Suppressor macrophage treated with lipopolysaccharide for 4 hours (primary cell): ENCODE measurements around the gene CDH23.
"Not testable (repeated sequence)": the region's sequence is repeated elsewhere in the genome, so short reads cannot be mapped to it uniquely, and the experiment has no call there.

Experiments
- DNase-seq: peaks from one replicate; pipeline ENCODE4 v3.0.0-alpha.2; 2020

Gene CDH23

DNA sequence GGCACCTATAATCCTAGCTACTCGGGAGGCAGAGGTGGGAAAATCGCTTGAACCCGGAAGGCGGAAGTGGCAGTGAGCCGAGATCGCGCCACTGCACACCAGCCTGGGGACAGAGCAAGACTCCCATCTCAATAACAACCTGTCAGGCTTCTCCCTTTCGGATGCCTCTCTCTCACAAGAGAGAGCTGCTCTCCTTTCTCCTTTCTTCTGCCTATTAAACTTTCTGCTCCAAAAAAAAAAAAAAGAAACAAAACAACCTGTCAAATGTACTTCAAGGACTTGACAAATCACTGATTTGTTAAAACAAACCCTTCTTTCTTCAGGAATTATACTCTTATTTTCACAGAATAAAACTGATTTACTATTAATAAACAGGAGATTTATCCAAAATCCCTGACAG is 450.7 kb downstream of the CDH23 start:
- no peak for DNase-seq

DNA sequence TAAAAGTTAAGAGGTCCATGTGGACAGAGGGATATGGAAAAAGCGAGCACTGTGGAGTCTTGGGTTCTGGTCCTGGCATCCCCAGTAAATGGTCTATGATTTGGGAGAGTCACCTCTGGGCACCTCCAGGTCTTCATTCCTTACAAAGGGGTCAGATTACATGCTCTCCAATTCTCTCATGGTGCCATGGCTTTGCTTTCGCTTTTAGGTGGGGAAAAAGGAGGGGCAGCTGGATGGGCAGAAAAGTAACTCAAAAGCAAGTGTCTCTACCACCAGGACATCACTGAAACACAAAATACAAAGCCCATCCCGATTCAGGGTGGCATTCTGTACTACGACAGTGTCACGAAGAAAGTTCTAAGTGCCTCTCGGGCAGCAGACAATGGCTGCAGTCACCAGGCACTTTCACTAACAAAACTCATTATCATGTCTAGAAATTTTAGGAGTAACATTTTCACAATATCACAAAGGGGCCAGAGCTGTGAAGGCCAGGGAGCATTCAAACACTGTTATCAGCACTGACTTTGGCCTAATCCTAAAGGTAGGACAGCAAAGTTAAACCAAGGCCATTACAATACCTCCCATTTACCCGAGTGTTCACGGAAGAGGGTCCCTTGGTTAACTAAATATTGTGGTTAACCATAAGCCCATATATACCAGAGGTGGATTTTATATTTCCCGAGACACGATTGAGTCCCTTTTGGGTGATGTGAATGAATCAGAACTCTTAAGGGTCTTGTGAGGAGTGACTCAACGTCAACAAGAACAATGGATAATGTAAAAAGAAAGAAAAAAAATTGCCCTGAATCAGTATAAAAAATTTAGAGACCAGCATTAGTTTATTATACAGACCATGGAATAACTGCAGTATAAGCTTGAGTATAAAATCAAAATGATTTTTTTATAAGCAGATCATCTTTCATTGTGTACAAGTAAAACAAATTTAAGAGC is 451.9 kb downstream of the CDH23 start:
- DNase-seq, result peak; percentile 63

DNA sequence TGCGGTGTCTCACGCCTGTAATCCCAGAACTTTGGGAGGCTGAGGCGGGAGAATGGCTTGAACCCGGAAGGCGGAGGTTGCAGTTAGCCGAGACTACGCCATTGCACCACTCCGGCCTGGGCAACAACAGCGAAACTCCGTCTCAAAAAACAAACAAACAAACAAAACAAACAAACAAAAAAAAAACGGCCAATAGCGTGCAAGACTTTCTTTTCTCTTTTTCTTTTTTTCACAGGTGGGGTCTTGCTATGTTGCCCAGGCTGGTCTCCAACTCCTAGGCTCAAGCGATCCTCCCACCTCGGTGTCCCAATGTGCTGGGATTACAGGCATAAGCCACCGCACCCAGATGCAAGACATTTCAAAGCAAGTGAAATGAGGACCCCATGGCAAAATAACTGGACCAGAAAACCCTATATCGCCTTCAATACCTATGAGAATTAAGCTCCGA is 452.8 kb downstream of the CDH23 start:
- no peak for DNase-seq

DNA sequence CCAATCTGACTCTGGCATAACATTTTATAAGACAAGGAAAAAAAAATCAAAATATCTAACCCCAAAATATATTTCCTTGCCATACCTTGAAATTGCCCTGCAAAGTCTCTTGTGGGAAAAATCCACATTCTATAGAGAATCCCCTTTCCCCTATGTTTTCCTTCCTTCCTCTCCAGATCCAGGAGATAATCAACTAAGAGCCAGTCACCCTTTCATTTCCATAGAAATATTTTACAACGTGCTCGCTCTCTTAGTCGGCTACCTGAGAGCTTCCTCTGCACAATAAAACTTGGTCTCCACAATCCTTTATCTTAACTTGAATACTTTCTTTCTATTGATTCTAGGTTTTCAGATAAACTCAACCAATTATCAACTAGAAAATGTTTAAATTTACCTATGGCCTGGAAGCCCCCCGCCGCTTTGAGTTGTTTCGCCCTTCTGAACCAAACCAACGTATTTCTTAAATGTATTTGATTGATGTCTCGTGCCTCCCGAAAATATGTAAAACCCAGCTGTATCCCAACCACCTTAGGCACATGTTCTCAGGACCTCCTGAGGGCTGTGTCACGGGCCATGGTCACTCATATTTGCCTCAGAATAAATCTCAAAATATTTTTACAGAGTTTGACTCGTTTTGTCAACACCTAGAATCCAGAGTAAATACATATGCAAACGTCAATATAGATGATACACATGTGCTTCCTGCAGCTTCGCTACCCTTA is 453.5 kb downstream of the CDH23 start:
- no peak for DNase-seq

DNA sequence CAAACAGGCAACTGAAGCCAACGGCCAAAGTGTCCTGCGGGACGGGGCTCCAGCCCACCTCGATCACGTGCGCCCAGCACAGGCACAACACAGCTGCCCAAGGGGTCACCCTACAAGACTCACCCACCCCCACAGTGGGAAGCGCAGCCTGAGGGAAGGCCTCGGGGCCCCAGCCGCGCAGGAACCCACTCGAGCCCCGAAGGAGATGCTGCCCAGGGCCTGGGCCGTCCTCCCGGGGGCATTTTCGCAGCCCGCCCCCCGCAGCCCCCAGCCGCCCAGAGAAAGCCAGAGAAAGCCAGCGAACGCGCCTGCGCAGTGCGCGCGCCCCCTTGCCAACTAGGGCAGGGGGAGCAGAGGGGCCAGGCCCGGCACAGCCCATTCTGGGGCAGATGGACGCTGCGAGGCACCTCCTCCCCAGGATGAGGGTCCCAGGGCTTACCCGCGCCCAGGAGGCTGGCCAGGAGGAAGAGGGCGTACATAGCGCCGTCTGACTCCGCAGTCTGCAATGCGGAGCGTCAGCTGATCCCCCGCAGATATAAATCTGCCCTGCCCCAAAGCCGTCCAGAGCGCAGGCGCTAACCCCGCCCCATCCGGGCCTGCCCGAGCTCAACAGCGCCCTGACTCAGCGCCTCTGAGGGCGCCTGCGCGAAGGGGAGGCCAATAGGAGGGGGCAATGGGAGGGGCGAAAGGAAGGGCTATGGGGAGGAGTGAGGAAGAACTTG is 454.2 kb downstream of the CDH23 start, which contains the start of gene PSAP:
TSS of gene PSAP (minus strand) at position 509 of the 722 bp plus-strand sequence. CDS start at position 479, 30 bp downstream.
- peak; percentile 100 for DNase-seq

DNA sequence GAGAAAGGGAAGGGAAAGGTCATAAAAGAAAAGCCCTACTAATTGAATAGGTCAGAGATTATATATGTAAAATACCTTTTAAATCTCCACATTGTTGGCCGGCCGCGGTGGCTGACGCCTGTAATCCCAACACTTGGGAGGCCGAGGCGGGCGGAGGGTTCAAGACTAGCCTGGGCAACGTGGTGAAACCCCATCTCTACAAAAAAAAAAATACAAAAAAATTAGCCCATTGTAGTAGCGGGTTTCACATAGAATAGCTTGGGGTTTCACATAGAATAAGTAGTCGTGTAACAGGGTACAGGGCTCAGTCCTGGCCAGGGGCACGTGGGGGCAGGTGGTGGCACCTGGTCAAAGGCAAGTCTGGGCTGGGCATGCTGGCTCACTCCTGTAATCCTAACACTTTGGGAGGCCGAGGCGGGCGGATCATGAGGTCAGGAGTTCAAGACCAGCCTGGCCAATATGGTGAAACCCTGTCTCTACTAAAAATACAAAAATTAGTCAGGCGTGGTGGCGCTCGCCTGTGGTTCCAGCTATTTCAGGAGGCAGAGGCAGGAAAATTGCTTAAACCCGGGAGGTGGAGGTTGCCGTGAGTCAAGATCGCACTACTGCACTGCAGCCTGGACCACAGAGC is 454.9 kb downstream of the CDH23 start:
- DNase-seq, result not testable (repeated sequence)

DNA sequence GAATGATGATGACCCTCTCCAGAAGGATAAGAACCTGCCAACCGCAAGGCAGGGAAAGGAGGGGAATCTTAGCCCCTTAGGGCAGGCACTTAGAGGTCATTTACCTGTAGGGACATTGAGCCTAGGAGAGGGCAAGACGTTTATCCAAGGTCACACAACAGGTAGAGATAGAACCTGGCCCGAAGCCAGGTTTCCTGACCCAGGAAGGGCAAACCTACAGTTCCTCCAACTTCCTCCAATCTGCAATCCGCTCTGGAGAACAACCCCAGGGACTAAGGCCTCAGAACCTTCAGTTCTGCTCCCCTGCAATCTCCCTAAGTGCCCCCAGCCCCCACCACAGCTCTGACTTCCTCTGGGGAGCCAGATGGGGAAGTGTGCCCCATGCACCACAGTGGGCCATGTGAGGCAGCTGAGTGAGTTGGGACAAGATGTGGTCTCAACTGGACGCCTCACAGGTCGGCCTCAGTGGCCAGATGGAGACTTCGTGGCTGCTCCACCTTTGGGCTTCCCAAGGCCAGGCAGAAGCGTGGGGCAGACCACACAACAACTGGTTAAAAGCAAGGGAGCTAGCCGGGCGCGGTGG is 455.7 kb downstream of the CDH23 start:
- DNase-seq, result peak; percentile 70

DNA sequence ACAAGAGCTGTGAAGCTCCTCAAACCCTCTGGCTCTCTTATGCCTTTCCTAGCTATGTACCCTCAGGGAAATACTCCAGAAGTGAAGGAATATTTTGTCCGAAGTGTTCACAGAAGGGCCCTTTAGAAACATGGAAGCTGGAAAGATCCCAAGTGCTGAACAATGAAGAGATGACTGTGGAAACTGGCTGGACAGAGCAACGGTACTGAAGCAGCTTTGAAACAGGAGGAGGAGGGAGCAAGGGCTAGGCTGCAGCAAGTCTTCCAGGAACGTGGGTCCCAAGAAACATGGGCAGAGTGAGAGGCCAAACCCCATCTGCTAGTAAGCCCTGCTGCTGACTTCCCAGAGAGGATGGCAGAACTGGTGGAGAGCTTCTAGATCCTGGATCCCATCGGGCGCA is 457.3 kb downstream of the CDH23 start:
- DNase-seq, result no peak

DNA sequence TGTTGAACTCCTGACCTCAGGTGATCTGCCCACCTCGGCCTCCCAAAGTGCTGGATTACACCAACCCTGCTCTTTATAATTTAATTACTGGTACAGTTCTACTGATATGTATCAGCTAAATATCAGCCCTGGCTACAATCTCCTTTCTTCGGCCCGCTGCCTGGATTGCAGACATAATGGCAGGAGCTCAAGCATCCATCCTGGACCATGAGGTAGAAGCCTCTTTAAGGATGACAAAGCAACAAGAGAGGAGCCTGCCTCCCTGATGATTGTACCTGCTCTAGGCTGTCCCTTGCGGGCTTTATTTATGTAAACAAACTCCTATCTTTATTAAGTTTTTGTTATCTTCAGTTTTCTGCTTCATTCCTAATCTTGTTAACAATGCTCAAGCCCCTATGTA is 459.9 kb downstream of the CDH23 start:
- DNase-seq, result no peak

DNA sequence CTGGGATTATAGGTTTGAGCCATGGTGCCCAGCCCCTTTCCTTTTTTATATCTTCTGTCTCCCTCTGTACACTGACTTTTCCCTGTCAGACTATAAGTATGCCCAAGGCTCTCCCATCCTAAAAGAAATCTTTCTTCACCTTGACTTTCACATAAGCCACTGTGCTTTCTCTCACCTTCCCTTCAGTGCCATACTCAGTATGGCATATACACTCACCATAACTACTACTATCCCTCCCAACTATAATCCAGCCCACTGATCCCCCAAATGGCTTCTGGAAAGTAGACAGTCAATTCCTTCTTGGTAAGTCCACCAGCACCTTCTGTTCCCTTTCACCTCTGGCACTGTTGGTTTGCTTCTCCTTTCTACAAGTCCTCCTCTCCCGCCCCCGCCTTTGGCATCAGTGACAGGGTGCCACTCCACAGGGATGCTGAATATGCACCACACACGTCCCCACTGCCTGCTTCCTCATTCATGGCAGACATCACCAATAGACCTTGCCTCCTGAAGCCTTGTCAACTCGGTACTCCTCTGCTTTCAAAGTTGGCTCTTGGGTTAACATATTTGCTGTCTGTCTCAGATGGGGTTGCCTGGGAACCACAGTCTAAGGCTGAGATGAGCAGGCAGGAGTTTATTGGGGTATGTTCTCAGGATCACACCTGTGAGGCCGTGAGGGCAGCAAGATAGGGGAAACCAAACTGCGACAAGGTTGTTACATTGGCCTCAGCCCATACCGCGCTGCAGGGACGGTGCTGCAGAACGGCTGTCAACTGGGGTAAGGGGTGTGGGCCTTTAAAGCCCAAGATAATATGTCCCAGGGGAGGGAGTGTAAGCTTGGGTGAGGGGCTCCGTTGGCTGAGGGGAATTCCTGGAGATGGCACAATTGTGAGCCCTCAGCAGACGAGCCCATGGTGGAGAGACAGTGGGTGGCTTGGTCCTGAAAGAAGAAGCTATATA is 461.5 kb downstream of the CDH23 start:
- DNase-seq, result peak; percentile 92

DNA sequence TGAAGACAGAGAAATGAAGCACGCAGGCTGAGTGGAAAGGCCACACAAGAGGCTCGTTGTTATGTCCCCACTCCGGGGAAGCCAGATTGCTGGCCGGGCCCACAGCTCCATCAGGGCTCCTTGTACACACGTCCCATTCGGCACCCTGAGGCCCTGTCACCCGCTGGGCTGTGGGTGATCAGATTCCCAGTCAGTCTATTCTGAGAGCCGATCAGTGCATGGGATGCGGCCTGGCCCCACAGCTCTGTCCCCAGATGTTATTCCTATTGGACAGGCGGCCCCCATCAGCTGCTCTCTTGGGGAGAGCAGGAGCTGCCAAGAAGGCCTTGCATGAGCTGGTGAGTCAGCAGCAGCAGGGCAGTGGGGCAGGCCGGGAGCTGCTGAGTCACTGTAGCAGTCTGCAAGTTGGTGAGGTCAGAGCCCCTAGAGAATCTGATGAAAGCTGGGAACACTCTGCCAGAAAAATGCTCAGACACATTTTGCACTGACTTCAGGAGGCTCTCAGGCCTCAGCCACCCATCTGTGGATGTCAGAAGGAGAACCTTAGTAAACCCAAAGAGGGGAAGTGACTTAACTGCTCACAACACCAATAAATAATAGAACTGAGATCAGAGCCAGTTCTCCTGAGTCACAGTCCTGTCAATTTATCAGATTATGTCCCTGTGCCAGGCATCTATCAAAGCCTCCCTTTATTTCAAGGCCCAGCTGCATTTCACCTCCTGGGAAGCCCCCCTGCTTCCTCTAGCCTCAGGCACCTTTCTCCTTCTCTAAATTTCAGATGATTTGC is 463.7 kb downstream of the CDH23 start:
- peak; percentile 98 for DNase-seq

DNA sequence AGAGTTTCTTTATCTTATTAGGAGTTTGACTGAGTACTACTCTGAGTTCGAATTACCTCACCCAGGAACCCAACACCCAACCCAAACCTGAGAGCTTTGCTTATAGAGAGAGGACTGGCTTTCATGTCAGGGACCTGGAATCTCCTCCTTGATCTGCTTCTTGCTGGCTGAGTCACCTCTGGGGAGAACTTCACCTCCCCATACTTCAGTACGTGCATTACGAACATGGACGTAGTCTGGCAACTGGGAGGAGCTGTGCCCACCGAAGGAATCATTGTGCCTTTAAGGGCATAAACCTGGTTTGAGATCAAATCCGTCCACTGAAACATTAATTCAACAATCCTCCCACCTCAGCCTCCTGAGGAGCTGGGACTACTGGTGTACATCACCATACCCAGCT is 466.5 kb downstream of the CDH23 start:
- DNase-seq, result no peak

DNA sequence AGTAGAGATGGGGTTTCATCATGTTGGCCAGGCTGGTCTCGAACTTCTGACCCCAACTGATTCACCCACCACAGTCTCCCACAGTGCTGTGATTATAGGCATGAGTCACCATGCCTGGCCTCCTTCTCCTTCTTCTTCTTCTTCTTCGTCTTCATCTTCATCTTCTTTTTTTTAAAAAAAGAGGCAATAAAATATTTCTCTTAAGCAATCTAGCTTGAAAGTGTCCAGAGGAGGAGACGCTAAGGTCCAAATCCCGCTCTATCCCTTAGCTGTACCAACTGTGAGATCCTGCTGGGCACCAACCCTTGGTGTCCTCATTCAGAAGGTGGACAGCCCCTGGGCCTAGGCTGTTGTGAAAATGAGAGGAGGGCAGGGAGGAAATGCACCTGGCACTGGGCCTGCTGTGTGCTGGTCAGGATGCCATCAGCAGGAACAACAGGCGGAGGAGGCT is 468.2 kb downstream of the CDH23 start:
- no peak for DNase-seq
